ENCODE results near the gene FAM171A2. TPM values are rescaled to one million over a fixed set of nuclear protein-coding genes. Genes with fewer than 3 reads are reported as not detected.

The FAM171A2 gene
- total RNA-seq, 1 donor from 2014 or later: 81.3 TPM

DNA sequence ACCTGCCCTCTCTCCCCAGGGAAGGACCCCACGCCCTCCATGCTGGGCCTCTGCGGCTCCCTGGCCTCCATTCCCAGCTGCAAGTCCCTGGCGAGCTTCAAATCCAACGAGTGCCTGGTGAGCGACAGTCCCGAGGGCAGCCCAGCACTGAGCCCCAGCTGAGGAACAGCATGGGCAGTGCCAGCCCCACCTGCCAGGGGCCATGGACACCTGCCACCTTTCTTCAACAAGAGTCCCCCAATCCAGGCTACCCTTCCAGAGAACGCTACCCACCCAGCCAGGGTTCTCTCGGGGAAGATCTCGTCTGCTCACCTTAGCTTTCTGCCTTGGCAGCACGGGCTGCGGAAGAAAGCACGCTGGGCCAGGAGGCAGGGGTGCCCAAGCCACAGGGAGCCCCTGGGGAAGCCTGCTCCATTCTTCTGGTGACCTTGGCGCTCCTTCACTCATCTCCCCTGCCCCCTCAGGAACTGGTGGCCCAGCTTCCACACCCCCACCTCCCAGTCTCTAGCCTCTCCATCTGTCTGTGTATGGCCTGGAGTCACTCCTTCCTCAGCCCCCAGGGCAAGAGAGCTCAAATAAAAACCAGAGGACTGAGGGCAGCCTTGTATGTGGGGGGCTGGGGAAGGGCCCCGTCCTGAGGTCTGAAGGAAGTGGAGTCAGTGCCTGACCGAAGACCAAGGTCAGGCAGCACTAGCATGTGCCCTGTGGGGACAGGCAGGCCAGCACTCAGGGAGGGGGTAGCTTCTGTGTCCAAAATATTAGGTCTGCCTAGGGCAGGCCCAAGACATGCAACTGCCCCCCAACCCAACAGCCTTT lies 45.4 kb downstream of the FAM171A2 start:
- TF ChIP-seq, protein P1, sequence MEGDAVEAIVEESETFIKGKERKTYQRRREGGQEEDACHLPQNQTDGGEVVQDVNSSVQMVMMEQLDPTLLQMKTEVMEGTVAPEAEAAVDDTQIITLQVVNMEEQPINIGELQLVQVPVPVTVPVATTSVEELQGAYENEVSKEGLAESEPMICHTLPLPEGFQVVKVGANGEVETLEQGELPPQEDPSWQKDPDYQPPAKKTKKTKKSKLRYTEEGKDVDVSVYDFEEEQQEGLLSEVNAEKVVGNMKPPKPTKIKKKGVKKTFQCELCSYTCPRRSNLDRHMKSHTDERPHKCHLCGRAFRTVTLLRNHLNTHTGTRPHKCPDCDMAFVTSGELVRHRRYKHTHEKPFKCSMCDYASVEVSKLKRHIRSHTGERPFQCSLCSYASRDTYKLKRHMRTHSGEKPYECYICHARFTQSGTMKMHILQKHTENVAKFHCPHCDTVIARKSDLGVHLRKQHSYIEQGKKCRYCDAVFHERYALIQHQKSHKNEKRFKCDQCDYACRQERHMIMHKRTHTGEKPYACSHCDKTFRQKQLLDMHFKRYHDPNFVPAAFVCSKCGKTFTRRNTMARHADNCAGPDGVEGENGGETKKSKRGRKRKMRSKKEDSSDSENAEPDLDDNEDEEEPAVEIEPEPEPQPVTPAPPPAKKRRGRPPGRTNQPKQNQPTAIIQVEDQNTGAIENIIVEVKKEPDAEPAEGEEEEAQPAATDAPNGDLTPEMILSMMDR (IDR thresholded peaks at IDR 0.05; ENCODE audit: partially characterized antibody, unreplicated experiment): no peak
- Mint-ChIP-seq H3K36me3 (ENCODE audit: unreplicated experiment) (peaks cover 17% of the 10 kb centered on the region), H3K27me3 (ENCODE audit: unreplicated experiment) (peaks cover 14% of the 10 kb centered on the region), H3K4me1 (ENCODE audit: low read depth, unreplicated experiment) (peaks cover 14% of the 10 kb centered on the region), H3K4me3 (ENCODE audit: unreplicated experiment) (peak overlapping the region; percentile 30), H3K27ac (ENCODE audit: unreplicated experiment) (no peak overlapping the region), H3K9me3 (ENCODE audit: unreplicated experiment) (peaks cover 21% of the 10 kb centered on the region)
- DNase-seq: no peak

DNA sequence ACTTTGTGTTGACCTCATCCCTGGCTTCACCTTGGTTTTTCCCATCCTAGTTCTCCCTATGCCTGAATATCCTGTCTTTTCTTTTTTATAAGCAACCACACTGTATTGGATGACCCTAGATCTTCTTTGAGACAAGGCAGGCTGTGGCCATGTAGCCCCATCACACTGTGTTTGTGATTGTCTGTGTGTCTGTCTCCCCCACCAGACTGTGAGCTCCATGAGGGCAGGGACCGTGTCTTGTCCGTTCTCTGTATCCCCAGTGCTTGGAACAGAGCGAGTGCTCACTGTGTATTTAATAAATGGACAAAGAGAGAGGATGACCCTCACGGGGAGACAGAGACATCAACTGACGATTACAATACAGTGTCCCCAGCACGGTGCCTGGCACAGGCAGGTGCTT lies 46.1 kb downstream of the FAM171A2 start:
- H3K27ac Mint-ChIP-seq (ENCODE audit: unreplicated experiment): peak overlapping the region; percentile 62

DNA sequence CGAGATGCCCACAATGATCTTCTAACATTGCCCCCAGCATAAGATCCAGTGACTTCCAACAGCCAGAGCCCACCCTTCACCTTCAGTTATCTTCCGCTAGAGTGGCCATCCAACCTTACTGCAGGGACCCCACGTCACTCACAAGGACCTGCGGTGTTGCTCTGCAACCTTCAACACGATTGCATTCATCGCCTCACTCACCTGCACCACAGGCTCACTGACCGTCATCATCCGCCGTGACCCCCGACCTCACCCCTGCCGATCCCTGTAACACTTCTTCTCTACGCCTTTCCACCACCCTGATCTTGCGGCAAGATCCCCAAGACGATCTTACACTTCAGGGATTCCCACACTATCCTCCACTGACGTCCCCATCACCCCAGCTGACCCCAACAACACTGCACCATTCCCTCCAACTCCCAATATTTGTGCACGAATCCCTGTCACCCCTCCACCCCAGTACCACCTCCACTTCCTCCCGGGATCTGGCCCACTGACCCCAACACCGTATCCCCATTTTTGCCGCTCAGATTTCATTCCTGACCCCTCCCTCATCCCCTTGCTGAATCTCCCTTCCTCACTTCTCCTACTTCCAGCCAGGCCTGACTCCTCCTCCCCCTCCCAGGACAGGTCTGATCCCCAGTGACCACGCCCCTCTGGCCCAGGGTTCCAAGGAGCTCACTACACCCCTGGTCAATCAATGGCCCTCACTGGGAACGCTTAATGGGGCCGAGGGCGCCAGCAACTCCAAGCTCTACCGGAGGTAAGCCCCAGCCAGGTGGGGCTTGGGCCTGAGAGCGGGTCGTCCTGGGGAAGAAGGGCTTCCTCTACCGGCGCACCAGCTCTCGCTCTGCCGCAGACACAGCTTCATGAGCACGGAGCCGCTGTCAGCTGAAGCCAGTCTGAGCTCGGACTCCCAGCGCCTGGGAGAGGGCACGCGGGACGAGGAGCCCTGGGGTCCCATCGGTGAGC lies 47.6 kb downstream of the FAM171A2 start:
- TF ChIP-seq, protein P1 (IDR thresholded peaks at IDR 0.05; ENCODE audit: partially characterized antibody, unreplicated experiment): no peak
- Mint-ChIP-seq H3K27ac (ENCODE audit: unreplicated experiment) (peak overlapping the region; percentile 72), H3K36me3 (ENCODE audit: unreplicated experiment) (peaks cover 17% of the 10 kb centered on the region), H3K27me3 (ENCODE audit: unreplicated experiment) (peaks cover 11% of the 10 kb centered on the region), H3K9me3 (ENCODE audit: unreplicated experiment) (peaks cover 20% of the 10 kb centered on the region), H3K4me1 (ENCODE audit: low read depth, unreplicated experiment) (peaks cover 25% of the 10 kb centered on the region), H3K4me3 (ENCODE audit: unreplicated experiment) (peak overlapping the region; percentile 81)
- DNase-seq: peak; percentile 52

More for the DNA sequence above, 46.1 kb downstream of the FAM171A2 start:
- DNase-seq: no peak
- Mint-ChIP-seq H3K27me3 (ENCODE audit: unreplicated experiment) (peaks cover 12% of the 10 kb centered on the region), H3K9me3 (ENCODE audit: unreplicated experiment) (peaks cover 21% of the 10 kb centered on the region), H3K36me3 (ENCODE audit: unreplicated experiment) (peaks cover 17% of the 10 kb centered on the region), H3K4me1 (ENCODE audit: low read depth, unreplicated experiment) (peaks cover 14% of the 10 kb centered on the region), H3K4me3 (ENCODE audit: unreplicated experiment) (peak overlapping the region; percentile 35)
- TF ChIP-seq, protein P1 (IDR thresholded peaks at IDR 0.05; ENCODE audit: partially characterized antibody, unreplicated experiment): no peak

DNA sequence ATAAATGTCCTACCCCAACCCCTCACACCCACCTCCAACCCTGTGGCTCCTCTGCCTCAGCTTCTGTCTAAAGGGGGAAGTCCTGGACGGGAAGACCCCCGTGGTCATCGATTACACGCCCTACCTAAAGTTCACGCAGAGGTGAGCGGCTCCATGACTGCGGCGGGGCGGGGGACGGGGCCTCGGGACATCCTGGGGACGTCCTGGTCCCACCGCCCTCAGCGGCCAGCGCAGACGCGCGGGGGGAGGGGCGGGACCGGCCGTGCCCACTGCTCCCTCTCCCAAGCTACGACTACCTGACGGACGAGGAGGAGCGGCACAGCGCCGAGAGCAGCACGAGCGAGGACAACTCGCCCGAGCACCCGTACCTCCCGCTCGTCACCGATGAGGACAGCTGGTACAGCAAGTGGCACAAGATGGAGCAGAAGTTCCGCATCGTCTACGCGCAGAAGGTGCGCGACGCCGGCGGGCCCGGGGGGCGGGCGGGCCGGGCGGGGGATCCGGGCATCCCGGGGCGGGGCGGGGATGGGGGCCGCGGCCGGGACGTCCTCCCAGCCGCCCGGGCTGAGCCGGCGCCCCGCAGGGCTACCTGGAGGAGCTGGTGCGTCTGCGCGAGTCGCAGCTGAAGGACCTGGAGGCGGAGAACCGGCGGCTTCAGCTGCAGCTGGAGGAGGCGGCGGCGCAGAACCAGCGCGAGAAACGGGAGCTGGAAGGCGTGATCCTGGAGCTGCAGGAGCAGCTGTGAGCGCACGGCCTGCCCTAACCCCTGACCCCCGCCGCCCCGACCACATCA lies 48.6 kb downstream of the FAM171A2 start:
- peak overlapping the region; percentile 81 for H3K4me3 Mint-ChIP-seq (ENCODE audit: unreplicated experiment)
- peaks cover 21% of the 10 kb centered on the region for H3K9me3 Mint-ChIP-seq (ENCODE audit: unreplicated experiment)
- TF ChIP-seq, protein P1 (IDR thresholded peaks at IDR 0.05; ENCODE audit: partially characterized antibody, unreplicated experiment): no peak
- H3K27me3 Mint-ChIP-seq (ENCODE audit: unreplicated experiment): peaks cover 13% of the 10 kb centered on the region
- H3K27ac Mint-ChIP-seq (ENCODE audit: unreplicated experiment): peak overlapping the region; percentile 72
- peak; percentile 65 for DNase-seq
- peaks cover 17% of the 10 kb centered on the region for H3K36me3 Mint-ChIP-seq (ENCODE audit: unreplicated experiment)
- peaks cover 31% of the 10 kb centered on the region for H3K4me1 Mint-ChIP-seq (ENCODE audit: low read depth, unreplicated experiment)

Measured in glutamatergic neuron (in vitro differentiated cells).